Measurements from ENCODE around the gene KRCC1.
"Not testable (repeated sequence)": the region's sequence is repeated elsewhere in the genome, so short reads cannot be mapped to it uniquely, and the experiment has no call there.

KRCC1 gene

DNA sequence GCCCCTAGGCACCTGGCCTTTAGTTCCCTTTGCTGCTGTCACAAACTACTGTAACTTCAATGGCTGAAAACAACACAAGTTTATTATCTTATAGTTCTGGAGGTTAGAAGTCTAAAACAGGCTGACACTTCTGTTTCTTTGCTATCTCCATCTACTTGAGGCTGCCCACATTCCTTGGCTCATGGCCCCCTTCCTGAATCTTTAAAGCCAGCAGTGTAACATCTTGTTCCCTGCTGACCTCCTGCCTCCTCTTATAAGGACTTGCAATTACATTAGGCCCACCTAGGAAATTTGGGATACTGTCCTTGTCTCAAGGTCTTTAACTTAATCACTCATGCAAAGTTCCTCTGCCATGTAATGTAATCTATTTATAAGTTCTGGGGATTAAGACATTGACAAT is 18.6 kb upstream of the KRCC1 start:
- DNase-seq: no peak

DNA sequence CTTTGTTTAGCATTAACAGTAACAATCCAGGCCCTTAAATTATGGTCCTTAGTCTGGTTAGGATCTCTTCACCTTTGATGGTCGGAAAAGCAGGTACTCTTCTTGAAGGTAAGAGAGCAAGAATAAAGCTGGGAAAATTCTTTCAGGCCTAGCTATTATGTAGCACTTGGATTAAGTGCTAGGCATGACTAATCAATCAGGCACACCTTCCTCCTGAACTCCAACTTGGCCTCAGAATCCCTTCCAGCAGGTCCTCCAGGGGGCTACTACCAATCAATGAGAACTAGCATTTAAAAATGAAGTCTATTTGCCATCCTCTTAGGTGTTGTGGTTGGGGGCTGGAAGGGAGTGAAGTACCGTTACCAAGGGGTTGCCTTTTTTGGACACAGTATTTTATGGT is 15.8 kb upstream of the KRCC1 start:
- no peak for DNase-seq

GRCh38 chr2:88070055-88070454 is 14.5 kb upstream of the KRCC1 start:
- no peak for DNase-seq

DNA sequence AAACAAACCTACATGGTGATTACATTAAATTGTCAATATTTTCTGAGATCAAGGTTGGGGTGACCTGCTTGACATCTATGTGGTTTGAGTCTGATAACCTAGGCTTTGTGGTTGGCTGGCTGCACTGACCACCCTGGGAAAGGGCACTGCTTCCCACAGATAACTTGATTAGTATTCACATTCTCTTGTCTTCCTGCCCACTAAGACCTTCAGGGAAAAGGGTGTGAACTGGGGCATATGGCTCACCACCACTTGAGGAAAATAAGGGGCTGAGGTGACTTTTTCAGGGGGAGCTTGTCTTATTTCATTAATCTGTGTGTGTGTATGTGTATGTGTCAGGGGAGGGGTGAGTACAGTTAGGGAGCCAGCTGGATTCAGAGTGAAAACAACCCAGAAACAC is 13.5 kb upstream of the KRCC1 start:
- DNase-seq: no peak

- DNase-seq: no peak
These were observed 12.5 kb upstream of the KRCC1 start for GRCh38 chr2:88068044-88068443.

DNA sequence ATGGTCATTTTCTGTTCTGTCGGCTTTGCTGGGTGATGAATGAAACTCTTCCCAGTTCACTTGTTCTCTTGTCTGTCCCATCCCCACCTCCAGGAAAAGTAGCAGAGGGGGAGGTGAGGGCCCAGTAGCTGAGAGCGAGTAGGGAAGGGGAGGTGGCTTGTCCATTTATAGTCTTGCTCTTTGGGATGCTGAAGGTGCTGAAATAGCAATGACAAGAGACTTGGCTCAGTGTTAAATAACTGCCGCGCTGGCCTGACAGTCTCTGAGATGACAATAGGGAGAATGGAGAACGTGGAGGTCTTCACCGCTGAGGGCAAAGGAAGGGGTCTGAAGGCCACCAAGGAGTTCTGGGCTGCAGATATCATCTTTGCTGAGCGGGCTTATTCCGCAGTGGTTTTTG is 12.0 kb upstream of the KRCC1 start, which contains the start of gene SMYD1:
SMYD1 (plus strand) TSS at position 228 of the 400 bp plus-strand sequence; CDS start at position 268, 40 bp downstream.
- no peak for DNase-seq

- no peak for DNase-seq
These were observed 11.6 kb upstream of the KRCC1 start for GRCh38 chr2:88067189-88067588.

DNA sequence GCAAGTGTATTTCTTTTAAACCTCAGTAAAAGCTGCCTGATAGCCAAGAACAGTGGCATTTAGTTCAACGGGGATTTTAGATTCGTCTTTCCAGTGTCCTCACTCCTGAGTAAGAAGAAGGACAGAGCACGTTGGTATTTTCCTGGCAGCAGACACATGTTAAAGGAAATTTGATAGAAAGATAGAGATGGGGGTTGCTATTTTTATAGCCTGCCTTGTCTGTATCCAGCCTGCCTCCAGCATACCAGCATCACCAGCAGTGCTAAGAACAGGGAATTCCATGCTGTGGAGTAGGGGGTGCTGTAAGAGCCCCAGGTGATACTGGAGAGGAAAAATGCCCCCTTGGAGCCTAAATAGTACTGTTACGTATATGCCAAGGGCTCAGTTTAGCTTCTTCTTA is 11.0 kb upstream of the KRCC1 start:
- no peak for DNase-seq

DNA sequence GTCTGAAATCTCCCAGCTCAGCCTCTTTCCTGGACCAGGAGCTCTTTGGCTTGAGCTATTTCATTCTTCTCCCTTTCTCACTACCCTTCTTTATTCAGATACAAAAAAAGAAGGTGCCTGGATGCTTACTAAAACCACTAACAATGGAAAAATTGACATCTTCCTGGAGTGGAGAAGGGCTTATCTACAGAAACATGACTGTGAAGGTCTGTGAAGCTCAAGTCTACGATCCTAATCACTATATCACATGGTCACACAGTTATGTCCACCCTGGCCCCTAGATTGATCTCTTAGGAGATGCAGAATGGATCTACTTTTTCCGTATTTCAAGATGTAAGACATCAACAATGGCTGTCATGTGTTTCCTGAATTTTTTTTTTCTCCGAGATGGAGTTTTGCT is 5.7 kb upstream of the KRCC1 start:
- DNase-seq: no peak

DNA sequence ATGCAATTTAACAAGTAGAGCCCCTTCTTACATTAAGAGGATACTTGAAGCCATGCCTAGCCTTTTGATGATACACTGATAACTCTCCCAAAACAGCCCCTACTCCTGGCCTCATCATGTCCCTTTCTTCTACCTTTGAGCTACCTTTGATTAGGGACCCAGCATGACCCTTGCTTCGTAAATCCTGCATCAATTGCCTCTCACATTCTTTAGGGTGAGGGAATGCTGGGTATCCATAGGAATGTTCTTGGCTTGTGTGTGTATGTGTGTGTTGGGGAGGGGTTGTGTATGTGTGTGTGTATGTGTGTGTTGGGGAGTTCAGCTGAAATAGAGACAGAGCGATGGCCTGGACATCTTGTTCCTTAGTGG is 5.3 kb upstream of the KRCC1 start:
- DNase-seq: no peak

DNA sequence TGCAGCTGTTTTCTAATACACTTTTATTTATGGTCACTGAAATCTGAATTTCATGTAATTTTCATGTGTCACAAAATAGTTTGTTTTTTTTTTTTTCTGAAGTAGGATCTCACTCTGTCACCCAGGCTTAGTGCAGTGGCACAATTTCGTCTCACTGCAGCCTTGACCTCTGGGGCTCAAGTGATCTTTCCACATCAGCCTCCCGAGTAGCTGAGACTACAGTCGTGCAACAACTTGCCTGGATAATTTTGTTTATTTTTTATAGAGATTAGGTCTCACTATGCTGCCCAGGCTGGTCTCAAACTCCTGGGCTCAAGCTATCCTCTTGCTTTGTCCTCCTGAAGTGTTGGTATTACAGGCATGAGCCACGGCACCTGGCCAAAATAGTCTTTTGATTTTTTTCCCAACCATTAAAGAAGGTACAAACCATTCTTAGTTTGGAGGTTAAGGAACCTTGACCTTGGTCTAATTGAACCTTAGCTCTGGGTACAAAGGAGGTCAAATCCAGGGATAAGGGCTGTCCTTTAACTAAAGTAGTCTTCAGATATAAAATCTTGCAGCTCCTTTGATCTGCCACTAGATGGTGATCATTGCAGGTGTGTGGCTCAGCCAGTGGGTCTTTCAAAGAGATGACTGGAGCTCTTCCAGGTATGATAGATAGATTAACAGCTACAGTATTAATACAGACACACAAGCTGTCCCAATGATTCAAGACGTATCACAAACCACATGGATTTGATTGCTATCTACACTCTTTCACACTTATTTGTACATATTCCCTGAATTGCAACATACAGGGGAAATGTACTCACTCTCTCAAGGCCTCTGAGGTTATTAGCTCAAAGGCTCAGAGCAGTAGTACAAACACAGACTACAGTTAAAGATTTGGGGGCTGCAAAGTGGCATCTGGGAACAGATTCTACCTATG is 4.7 kb upstream of the KRCC1 start:
- peak; percentile 35 for DNase-seq

DNA sequence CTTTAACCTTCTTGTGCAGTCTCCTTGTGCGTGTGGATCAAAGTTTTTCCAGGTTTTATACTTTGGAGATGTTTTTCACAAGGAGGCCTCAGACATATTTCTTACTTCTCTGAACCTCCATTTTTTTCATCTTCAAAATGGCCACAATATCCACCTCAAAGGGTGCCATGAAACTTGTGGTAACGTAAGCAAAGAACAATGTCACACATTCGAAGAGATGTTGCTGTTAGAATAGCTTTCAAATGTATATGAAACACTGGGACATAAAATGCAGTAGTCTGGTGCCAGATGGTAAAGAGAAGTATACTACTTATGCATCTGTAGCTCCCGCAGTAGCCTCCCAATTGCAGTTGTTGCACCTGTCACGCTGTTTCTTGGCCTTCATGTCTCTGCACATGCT is 2.6 kb upstream of the KRCC1 start:
- DNase-seq: no peak

GRCh38 chr2:88057437-88057844 is 1.9 kb upstream of the KRCC1 start:
- DNase-seq: no peak

DNA sequence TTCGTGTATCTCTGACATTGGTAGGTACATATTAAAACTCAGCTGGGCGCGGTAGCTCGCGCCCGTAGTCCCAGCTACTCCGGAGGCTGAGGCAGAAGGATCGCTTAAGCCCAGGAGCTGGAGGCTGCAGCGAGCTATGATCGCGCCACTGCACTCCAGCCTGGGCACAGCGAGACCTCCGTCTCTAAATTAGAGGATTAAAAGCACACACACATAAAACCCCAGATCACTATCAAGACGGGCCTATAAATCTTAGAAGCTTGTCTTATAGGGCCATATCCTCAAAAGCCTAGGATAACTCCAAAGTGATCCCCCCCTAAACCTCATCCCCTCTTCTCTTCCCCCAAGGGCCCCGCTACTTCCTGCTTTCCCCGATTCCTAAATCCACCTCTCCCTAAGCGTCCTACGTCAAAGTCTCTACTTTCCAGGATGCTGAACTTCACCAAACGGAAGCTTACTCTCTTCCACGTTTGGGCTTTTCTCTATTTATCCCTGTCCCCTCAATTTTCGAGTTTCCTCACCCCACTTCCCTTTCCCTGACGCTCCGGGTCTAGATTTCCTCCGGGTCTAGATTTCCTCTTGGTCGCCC is 707 bp downstream of the KRCC1 start:
- DNase-seq: peak; percentile 1

- DNase-seq: peak; percentile 10
These were observed 1.4 kb downstream of the KRCC1 start for GRCh38 chr2:88053934-88054781.

GRCh38 chr2:88053296-88053695 is 2.3 kb downstream of the KRCC1 start:
- peak; percentile 22 for DNase-seq

DNA sequence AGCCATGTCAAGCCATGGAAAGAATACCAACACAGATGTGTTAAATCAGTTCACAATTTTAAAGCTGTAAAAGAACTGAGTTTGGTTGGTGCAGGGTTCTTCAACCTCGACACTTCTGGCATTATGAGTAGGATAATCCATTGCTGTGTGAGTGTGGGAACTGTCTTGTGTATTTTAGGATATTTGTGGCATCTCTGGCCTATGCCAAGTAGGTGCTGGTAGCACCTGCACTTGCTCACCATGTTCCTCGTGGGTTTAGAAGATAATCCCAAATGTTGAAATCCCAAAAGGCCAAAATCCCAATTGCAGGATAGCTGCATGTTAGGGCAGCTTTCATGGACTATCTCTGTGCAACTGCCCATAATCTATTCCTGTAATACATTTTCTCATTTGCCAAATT is 3.8 kb downstream of the KRCC1 start:
- no peak for DNase-seq

DNA sequence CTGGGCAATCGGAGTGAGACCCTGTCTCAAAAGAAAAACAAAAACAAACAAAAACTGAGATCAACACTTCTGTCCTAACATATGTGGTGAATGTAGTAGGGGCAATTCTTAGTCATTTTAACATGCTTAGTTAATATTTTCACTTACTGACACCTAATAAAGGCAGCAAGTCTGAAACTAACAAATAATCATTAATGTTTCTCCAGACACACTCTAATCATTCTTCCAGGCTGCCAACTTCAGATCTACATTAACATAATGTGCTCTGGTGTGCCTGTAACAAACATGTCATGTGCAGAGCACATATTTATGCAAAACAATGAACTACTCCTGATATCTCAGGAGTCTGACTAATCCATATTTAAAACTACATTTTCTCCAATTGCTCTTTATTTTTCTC is 6.0 kb downstream of the KRCC1 start:
- DNase-seq: no peak

DNA sequence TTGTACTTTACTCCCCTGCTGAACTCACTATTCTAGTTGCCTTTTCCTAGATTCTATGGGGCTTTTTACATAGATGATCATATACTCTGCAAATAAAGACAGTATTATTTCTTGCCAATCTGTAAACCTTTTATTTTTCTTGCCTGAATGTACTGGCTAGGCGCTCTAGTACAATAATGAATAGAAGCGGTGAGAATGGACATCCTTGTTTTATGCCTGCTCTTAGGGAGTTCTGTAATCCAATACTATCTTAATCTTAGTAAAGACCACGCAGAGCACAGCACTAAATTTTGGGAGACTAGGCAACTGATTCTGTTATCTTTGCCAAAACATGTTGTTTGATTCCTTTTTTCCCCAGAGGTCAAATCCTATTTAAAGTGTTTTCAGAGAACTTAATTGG is 7.0 kb downstream of the KRCC1 start:
- DNase-seq: no peak

DNA sequence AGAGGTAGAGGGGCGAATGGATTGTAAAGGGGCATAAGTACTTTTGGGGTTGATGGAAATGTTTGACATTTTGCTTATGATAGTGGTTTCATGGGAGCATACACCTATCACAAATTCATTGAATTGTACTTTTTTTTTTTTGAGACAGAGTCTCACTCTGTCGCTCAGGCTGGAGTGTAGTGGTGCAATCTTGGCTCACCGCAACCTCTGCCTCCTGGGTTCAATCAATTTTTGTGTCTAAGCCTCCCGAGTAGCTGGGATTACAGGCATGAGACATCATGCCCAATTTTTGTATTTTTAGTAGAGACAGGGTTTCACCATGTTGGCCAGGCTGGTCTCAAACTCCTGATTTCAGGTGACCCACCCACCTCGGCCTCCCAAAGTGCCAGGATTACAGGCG is 10.0 kb downstream of the KRCC1 start:
- DNase-seq: not testable (repeated sequence)

GRCh38 chr2:88042476-88042875 is 13.1 kb downstream of the KRCC1 start:
- DNase-seq: no peak

- no peak for DNase-seq
These were observed 17.1 kb downstream of the KRCC1 start for GRCh38 chr2:88038263-88039105.

DNA sequence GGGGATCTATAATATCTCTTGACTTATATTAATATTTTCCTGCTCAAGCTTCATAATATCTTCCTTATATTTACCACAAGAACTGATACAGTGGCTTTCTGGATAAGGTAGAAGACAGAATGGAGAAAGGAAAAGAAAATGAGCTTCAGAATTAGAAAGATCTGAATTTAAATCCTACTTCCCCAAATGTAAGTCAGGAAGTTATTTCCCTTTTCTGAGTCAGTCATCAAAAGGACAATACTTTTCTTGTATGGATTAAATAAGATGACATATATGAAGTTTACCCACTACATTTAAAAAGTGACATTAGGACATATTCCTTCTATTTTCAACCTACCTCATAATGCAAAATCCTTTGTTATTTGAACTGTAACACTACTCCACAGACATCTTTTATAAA is 19.0 kb downstream of the KRCC1 start:
- peak; percentile 58 for DNase-seq
